Left ventricle myocardium inferior (tissue), 1 donor: ENCODE results near the gene OGFR. TPM values are rescaled to one million over a fixed set of nuclear protein-coding genes. Genes with fewer than 3 reads are reported as not detected.

Experiments
- DNase-seq: peaks from one replicate; pipeline ENCODE4 v3.0.0-alpha.2; 2020
- H3K27ac ChIP-seq: fragments of 200-600 bp; replicated peaks from 2 replicates; pipeline ENCODE4 v1.8.0; 2021
- H3K27me3 ChIP-seq: fragments of 200-600 bp; 2 replicates; pipeline ENCODE4 v1.8.0; 2021; ENCODE audit warnings: low read depth
- H3K36me3 ChIP-seq: fragments of 200-600 bp; 2 replicates; pipeline ENCODE4 v1.8.0; 2021
- H3K4me1 ChIP-seq: fragments of 200-600 bp; 2 replicates; pipeline ENCODE4 v1.8.0; 2021
- H3K4me3 ChIP-seq: fragments of 200-600 bp; 2 replicates; pipeline ENCODE4 v1.8.0; 2021; ENCODE audit warnings: mild to moderate bottlenecking, moderate library complexity
- H3K9me3 ChIP-seq: fragments of 200-600 bp; replicated peaks from 2 replicates; pipeline ENCODE4 v1.8.0; 2021
- CTCF ChIP-seq: fragments of 200-600 bp; IDR thresholded peaks from 2 replicates; pipeline ENCODE4 v1.8.0; 2021; ENCODE audit warnings: antibody characterized with exemption, mild to moderate bottlenecking, borderline replicate concordance
- intact Hi-C: fragments of 100-400 bp; cut with micrococcal nuclease; formaldehyde crosslinking; loops from one replicate; pipeline ENCODE4 v1.11.0; 2022
- total RNA-seq: library from RNA; stranded (reverse); fragmentation: NEBNext Ultra II Directional; extraction: Animal tissue kit (Norgen Biotek cat#: 25700); gene quantifications from one replicate; pipeline ENCODE4 v1.2.1, GENCODE V29; 2021
- donor health status: DM: no; HTN: yes; CAD: no; lungs with severe emphysema.

The OGFR gene
- total RNA-seq, 1 donor from 2014 or later, result 19.2 TPM

GRCh38 chr20:62827311-62828038, 22.8 kb downstream of the OGFR start:
- no peak for DNase-seq
- H3K9me3 ChIP-seq, result no peaks in the 10 kb centered on the region
- TF ChIP-seq CTCF, result no peak
- peaks cover 5% of the 10 kb centered on the region for H3K27me3 ChIP-seq
- H3K27ac ChIP-seq, result no peak overlapping the region
- H3K4me1 ChIP-seq, result peaks cover 7% of the 10 kb centered on the region
- H3K4me3 ChIP-seq, result no peak overlapping the region
- intact Hi-C loops, result no loop called here
- H3K36me3 ChIP-seq, result no peaks in the 10 kb centered on the region

DNA sequence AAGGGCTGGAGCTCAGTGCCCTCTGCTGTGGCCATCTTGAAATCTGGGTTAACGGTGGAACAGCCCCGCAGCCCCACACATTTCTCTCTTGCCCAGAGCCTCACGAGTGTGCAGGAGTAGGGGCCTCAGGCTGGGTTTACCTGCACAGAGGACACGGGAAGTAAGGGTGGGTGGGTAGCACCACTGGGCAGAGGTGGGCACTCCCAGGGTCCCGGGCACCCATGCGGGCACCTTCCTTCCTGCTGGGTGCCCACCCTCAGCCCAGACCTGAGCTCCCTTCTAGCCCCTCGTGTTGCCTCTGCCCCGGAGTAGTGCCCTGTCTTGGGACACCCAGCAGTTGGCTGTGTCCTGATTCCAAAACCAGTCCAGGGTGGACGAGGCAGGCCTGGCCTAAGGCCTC, 23.4 kb downstream of the OGFR start:
- no peak overlapping the region for H3K27ac ChIP-seq
- no peak for DNase-seq
- no peak for TF ChIP-seq CTCF
- H3K9me3 ChIP-seq, result no peaks in the 10 kb centered on the region
- intact Hi-C loops, result no loop called here
- H3K4me3 ChIP-seq, result no peak overlapping the region
- H3K36me3 ChIP-seq, result no peaks in the 10 kb centered on the region
- peaks cover 5% of the 10 kb centered on the region for H3K27me3 ChIP-seq
- peaks cover 7% of the 10 kb centered on the region for H3K4me1 ChIP-seq

GRCh38 chr20:62828511-62829230, 24.0 kb downstream of the OGFR start:
- Histone ChIP-seq H3K36me3 (no peaks in the 10 kb centered on the region), H3K4me3 (no peak overlapping the region), H3K9me3 (no peaks in the 10 kb centered on the region), H3K27me3 (peaks cover 5% of the 10 kb centered on the region), H3K4me1 (peaks cover 7% of the 10 kb centered on the region), H3K27ac (no peak overlapping the region)
- intact Hi-C loops, result no loop called here
- TF ChIP-seq CTCF, result no peak
- no peak for DNase-seq

GRCh38 chr20:62829231-62830230, 24.9 kb downstream of the OGFR start:
- no peak for DNase-seq
- no peaks in the 10 kb centered on the region for H3K36me3 ChIP-seq
- peaks cover 3% of the 10 kb centered on the region for H3K4me1 ChIP-seq
- no peak for TF ChIP-seq CTCF
- H3K27ac ChIP-seq, result no peak overlapping the region
- no peak overlapping the region for H3K4me3 ChIP-seq
- H3K9me3 ChIP-seq, result no peaks in the 10 kb centered on the region
- H3K27me3 ChIP-seq, result peaks cover 9% of the 10 kb centered on the region
- intact Hi-C loops, result no loop called here

DNA sequence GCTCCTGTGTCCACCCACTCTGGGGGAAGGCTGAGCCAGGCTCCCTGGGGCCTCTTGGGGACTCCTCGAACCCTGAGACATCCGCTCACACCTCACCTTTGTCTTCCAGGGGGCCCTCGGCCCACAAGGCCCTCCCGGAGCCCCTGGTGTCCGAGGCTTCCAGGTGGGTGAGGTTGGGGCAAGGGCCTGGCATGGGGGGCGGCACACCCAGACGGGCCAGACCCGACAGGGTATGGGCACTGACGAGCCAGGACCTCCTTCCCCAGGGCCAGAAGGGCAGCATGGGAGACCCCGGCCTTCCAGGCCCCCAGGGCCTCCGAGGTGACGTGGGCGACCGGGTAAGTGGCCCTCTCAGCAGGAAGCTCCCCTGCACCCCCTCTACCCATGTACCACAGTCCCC, 25.6 kb downstream of the OGFR start:
- Histone ChIP-seq H3K27me3 (peaks cover 16% of the 10 kb centered on the region), H3K36me3 (no peaks in the 10 kb centered on the region)

More for the DNA sequence above, 25.6 kb downstream of the OGFR start:
- no peak for TF ChIP-seq CTCF
- DNase-seq, result no peak
- H3K27ac ChIP-seq, result no peak overlapping the region
- intact Hi-C loops, result no loop called here
- H3K4me3 ChIP-seq, result no peak overlapping the region
- H3K4me1 ChIP-seq, result no peaks in the 10 kb centered on the region
- H3K9me3 ChIP-seq, result no peaks in the 10 kb centered on the region
